Measurements from ENCODE around the gene IL1R1. TPM values are rescaled to one million over a fixed set of nuclear protein-coding genes. Genes with fewer than 3 reads are reported as not detected.

The IL1R1 gene
- total RNA-seq, 1 donor from 2014 or later = not detected

DNA sequence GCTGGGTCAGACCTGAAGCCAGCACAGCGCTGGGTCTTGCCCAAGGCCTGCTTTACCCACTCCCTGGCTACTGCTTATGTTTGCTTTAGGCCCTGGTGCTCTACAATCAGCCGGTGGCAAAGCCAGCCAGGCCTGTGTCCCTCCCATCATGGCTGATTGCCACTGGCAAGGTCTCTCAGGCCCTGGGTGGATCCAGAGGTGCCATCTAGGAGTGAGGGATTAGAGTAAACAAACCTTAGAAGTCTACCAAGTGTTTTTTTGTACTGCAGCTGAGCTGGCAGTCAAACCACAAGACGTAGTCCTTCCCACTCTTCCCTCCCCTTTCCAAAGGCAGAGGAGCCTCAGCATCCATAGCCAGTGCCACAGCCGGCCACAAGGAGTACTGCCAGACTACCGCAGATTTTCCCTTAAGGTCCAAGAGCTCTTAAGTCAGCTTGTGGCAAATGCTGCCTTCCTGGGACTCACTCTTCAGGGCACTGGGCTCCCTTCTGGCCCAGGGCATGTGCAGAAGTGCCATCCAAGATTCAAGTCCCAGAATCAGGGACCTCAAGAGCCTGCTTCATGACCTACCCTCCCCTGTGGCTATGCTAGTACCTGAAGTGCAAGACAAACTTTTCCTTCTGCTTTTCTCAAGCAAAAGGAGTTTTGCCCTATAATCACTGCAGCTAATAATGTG, 64.3 kb downstream of the IL1R1 start:
- intact Hi-C loops (cut with micrococcal nuclease) = no loop called here
- no peak for TF ChIP-seq CTCF (IDR thresholded peaks at IDR 0.05)

GRCh38 chr2:102208774-102209173, 66.2 kb downstream of the IL1R1 start:
- H3K27ac Mint-ChIP-seq = no peak overlapping the region
- peaks cover 4% of the 10 kb centered on the region for H3K27me3 Mint-ChIP-seq
- DNase-seq = no peak
- no peak overlapping the region for H3K4me3 Mint-ChIP-seq
- H3K9me3 Mint-ChIP-seq = peaks cover 11% of the 10 kb centered on the region
- no peak for TF ChIP-seq CTCF (IDR thresholded peaks at IDR 0.05)
- H3K36me3 Mint-ChIP-seq (ENCODE audit: low read depth) = no peaks in the 10 kb centered on the region
- no peak for ATAC-seq (ENCODE audit: low read depth)
- POLR2A ChIA-PET = no interaction called here
- intact Hi-C loops (cut with micrococcal nuclease) = no loop called here
- H3K4me1 Mint-ChIP-seq = no peaks in the 10 kb centered on the region
- CTCF ChIA-PET = no interaction called here

More for the DNA sequence above, 64.3 kb downstream of the IL1R1 start:
- no peak for ATAC-seq (ENCODE audit: low read depth)
- peaks cover 11% of the 10 kb centered on the region for H3K9me3 Mint-ChIP-seq
- H3K27me3 Mint-ChIP-seq = peaks cover 4% of the 10 kb centered on the region
- POLR2A ChIA-PET = no interaction called here
- H3K4me3 Mint-ChIP-seq = no peak overlapping the region
- DNase-seq = no peak
- H3K4me1 Mint-ChIP-seq = no peaks in the 10 kb centered on the region
- no peaks in the 10 kb centered on the region for H3K36me3 Mint-ChIP-seq (ENCODE audit: low read depth)
- H3K27ac Mint-ChIP-seq = no peak overlapping the region
- CTCF ChIA-PET = no interaction called here

- ChIA-PET CTCF (no interaction called here), POLR2A (no interaction called here)
Measured at GRCh38 chr2:102209474-102209873, 66.9 kb downstream of the IL1R1 start.

GRCh38 chr2:102217032-102217431, 74.5 kb downstream of the IL1R1 start:
- DNase-seq (no peak), ATAC-seq (ENCODE audit: low read depth) (no peak)
- no peak overlapping the region for H3K4me3 Mint-ChIP-seq
- no peaks in the 10 kb centered on the region for H3K36me3 Mint-ChIP-seq (ENCODE audit: low read depth)
- no peak for TF ChIP-seq CTCF (IDR thresholded peaks at IDR 0.05)
- ChIA-PET POLR2A (no interaction called here), CTCF (no interaction called here)
- intact Hi-C loops (cut with micrococcal nuclease) = no loop called here
- H3K9me3 Mint-ChIP-seq = peaks cover 22% of the 10 kb centered on the region
- no peaks in the 10 kb centered on the region for H3K27me3 Mint-ChIP-seq
- H3K4me1 Mint-ChIP-seq = no peaks in the 10 kb centered on the region
- no peak overlapping the region for H3K27ac Mint-ChIP-seq

More at GRCh38 chr2:102209474-102209873, 66.9 kb downstream of the IL1R1 start:
- ATAC-seq (ENCODE audit: low read depth) (no peak), DNase-seq (no peak)
- no peak overlapping the region for H3K4me3 Mint-ChIP-seq
- peaks cover 3% of the 10 kb centered on the region for H3K27me3 Mint-ChIP-seq
- H3K9me3 Mint-ChIP-seq = peaks cover 10% of the 10 kb centered on the region
- H3K4me1 Mint-ChIP-seq = no peaks in the 10 kb centered on the region
- intact Hi-C loops (cut with micrococcal nuclease) = no loop called here
- no peaks in the 10 kb centered on the region for H3K36me3 Mint-ChIP-seq (ENCODE audit: low read depth)
- no peak for TF ChIP-seq CTCF (IDR thresholded peaks at IDR 0.05)
- no peak overlapping the region for H3K27ac Mint-ChIP-seq

GRCh38 chr2:102224824-102225739, 82.5 kb downstream of the IL1R1 start:
- POLR2A ChIA-PET = no interaction called here
- CTCF ChIA-PET = no interaction called here
- Mint-ChIP-seq H3K27ac (no peak overlapping the region), H3K27me3 (peaks cover 2% of the 10 kb centered on the region), H3K4me1 (peaks cover 10% of the 10 kb centered on the region), H3K4me3 (no peak overlapping the region), H3K36me3 (ENCODE audit: low read depth) (no peaks in the 10 kb centered on the region), H3K9me3 (no peaks in the 10 kb centered on the region)
- ATAC-seq (ENCODE audit: low read depth) = no peak
- DNase-seq = no peak
- TF ChIP-seq CTCF (IDR thresholded peaks at IDR 0.05) = no peak
- intact Hi-C loops (cut with micrococcal nuclease) = no loop called here
